ENCODE data around the gene SGSH.

The SGSH gene

DNA sequence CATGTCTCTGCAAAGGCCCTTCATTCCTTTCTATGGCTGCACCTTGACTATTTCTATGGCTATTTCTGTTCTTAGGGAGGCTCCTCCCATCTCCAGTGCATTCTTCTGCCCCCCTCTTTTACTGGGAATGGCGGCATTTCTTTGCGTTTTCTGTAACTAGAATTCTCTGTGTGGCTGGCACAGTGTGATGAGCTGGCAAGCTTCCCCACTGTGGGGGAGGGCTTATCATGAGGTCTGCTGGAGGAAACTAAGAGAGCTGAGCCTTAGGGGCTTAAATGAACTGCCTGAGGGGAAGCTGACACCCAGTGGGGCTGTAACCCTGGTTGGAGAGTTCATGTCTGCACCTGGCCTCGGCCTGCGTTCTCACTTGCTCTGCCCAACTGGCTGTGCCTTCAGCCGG is 51.8 kb downstream of the SGSH start:
- TF ChIP-seq EZH2 (IDR thresholded peaks at IDR 0.05; ENCODE audit: borderline replicate concordance, low read length) = no peak
- TF ChIP-seq, protein P1, sequence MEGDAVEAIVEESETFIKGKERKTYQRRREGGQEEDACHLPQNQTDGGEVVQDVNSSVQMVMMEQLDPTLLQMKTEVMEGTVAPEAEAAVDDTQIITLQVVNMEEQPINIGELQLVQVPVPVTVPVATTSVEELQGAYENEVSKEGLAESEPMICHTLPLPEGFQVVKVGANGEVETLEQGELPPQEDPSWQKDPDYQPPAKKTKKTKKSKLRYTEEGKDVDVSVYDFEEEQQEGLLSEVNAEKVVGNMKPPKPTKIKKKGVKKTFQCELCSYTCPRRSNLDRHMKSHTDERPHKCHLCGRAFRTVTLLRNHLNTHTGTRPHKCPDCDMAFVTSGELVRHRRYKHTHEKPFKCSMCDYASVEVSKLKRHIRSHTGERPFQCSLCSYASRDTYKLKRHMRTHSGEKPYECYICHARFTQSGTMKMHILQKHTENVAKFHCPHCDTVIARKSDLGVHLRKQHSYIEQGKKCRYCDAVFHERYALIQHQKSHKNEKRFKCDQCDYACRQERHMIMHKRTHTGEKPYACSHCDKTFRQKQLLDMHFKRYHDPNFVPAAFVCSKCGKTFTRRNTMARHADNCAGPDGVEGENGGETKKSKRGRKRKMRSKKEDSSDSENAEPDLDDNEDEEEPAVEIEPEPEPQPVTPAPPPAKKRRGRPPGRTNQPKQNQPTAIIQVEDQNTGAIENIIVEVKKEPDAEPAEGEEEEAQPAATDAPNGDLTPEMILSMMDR (IDR thresholded peaks at IDR 0.05; ENCODE audit: low read length) = no peak
- H3K9me3 ChIP-seq (ENCODE audit: low read length) = no peaks in the 10 kb centered on the region
- no peaks in the 10 kb centered on the region for H3K9me2 ChIP-seq (ENCODE audit: low read depth, low read length)
- no peak overlapping the region for H3K27ac ChIP-seq (ENCODE audit: low read depth, low read length, poor library complexity, severe bottlenecking)
- no peaks in the 10 kb centered on the region for H3K36me3 ChIP-seq (ENCODE audit: insufficient read depth, low read length)
- H3K79me2 ChIP-seq (ENCODE audit: insufficient read depth, low read length) = no peaks in the 10 kb centered on the region
- no peak overlapping the region for H3K9ac ChIP-seq (ENCODE audit: low read length)
- no peak overlapping the region for H3K4me2 ChIP-seq (ENCODE audit: low read length)
- no peak overlapping the region for H2AFZ ChIP-seq (ENCODE audit: low read length)
- no peaks in the 10 kb centered on the region for H3F3A ChIP-seq (ENCODE audit: insufficient read depth, low read length)
- no peaks in the 10 kb centered on the region for H4K20me1 ChIP-seq (ENCODE audit: insufficient read depth, low read length)
- H3K27me3 ChIP-seq (ENCODE audit: insufficient read depth, low read length) = no peaks in the 10 kb centered on the region; the same call in 1 of the 2 replicates
- no peaks in the 10 kb centered on the region for H3K4me1 ChIP-seq (ENCODE audit: insufficient read depth, low read length, severe bottlenecking)
- no peak overlapping the region for H3K4me3 ChIP-seq (ENCODE audit: low read depth, low read length, poor library complexity, severe bottlenecking)

DNA sequence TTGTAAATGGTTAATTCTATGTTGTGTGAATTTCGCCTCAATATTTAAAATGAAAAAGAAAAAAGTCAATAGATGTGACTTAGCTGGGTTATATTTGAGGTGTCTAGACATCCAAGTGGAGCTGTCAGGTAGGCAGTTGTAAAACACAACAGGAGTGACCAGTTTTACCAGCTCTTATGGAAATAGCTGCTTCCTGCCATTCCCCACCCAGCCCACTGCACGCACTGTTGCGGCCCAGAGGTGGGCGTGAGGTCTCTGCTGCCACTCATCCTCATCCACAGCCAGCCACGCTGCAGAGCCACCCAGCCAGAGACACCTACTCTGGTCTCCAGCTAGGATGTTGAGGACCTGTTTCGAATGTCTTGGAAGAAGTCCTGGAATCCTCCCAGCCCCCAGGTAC is 53.7 kb downstream of the SGSH start:
- H3K36me3 ChIP-seq (ENCODE audit: insufficient read depth, low read length) = no peaks in the 10 kb centered on the region
- no peak overlapping the region for H3K27ac ChIP-seq (ENCODE audit: low read depth, low read length, poor library complexity, severe bottlenecking)
- no peaks in the 10 kb centered on the region; the same call in 1 of the 2 replicates for H3K27me3 ChIP-seq (ENCODE audit: insufficient read depth, low read length)
- H3K4me1 ChIP-seq (ENCODE audit: insufficient read depth, low read length, severe bottlenecking) = no peaks in the 10 kb centered on the region
- no peak overlapping the region for H3K9ac ChIP-seq (ENCODE audit: low read length)
- no peaks in the 10 kb centered on the region for H3K9me3 ChIP-seq (ENCODE audit: low read length)
- H3F3A ChIP-seq (ENCODE audit: insufficient read depth, low read length) = no peaks in the 10 kb centered on the region
- H3K9me2 ChIP-seq (ENCODE audit: low read depth, low read length) = no peaks in the 10 kb centered on the region
- H3K4me3 ChIP-seq (ENCODE audit: low read depth, low read length, poor library complexity, severe bottlenecking) = no peak overlapping the region
- H4K20me1 ChIP-seq (ENCODE audit: insufficient read depth, low read length) = no peaks in the 10 kb centered on the region
- no peak overlapping the region for H2AFZ ChIP-seq (ENCODE audit: low read length)
- no peak overlapping the region for H3K4me2 ChIP-seq (ENCODE audit: low read length)
- TF ChIP-seq, protein P1 (IDR thresholded peaks at IDR 0.05; ENCODE audit: low read length) = no peak
- TF ChIP-seq EZH2 (IDR thresholded peaks at IDR 0.05; ENCODE audit: borderline replicate concordance, low read length) = no peak
- H3K79me2 ChIP-seq (ENCODE audit: insufficient read depth, low read length) = no peaks in the 10 kb centered on the region

DNA sequence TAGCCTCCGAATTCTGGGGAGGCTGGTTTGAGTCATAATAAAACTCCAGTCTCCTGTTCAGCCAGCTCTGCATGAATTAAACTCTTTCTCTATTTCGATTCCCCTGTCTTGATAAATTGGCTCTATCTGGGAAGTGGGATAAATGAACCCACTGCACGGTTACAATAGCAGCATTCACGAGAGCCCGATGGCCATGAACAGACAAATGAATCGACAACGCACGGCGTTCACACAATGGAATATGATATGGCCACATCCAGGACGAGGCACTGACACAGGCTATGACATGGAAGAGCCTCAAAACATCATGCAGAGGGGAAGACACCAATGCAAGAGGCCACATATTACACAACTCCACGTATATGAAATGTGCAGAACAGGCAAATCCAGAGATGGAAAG is 55.9 kb downstream of the SGSH start:
- TF ChIP-seq EZH2 (IDR thresholded peaks at IDR 0.05; ENCODE audit: borderline replicate concordance, low read length) = no peak
- TF ChIP-seq, protein P1 (IDR thresholded peaks at IDR 0.05; ENCODE audit: low read length) = no peak
- H3K4me3 ChIP-seq (ENCODE audit: low read depth, low read length, poor library complexity, severe bottlenecking) = no peak overlapping the region
- H3K36me3 ChIP-seq (ENCODE audit: insufficient read depth, low read length) = no peaks in the 10 kb centered on the region
- no peaks in the 10 kb centered on the region; the same call in 1 of the 2 replicates for H3K27me3 ChIP-seq (ENCODE audit: insufficient read depth, low read length)
- no peaks in the 10 kb centered on the region for H3K9me2 ChIP-seq (ENCODE audit: low read depth, low read length)
- H4K20me1 ChIP-seq (ENCODE audit: insufficient read depth, low read length) = no peaks in the 10 kb centered on the region
- H3K9me3 ChIP-seq (ENCODE audit: low read length) = no peaks in the 10 kb centered on the region
- H3K4me2 ChIP-seq (ENCODE audit: low read length) = no peak overlapping the region
- no peak overlapping the region for H3K27ac ChIP-seq (ENCODE audit: low read depth, low read length, poor library complexity, severe bottlenecking)
- no peaks in the 10 kb centered on the region for H3K79me2 ChIP-seq (ENCODE audit: insufficient read depth, low read length)
- H3K9ac ChIP-seq (ENCODE audit: low read length) = no peak overlapping the region
- H3K4me1 ChIP-seq (ENCODE audit: insufficient read depth, low read length, severe bottlenecking) = peaks cover 4% of the 10 kb centered on the region
- H3F3A ChIP-seq (ENCODE audit: insufficient read depth, low read length) = no peaks in the 10 kb centered on the region
- H2AFZ ChIP-seq (ENCODE audit: low read length) = no peak overlapping the region
